H1 (cell line): Measurements from ENCODE around the gene SKIC8.

Experiments used
- CBX8 ChIP-seq: fragments of 300-800, 300-1000 bp; sonication (generic); IDR thresholded peaks from 2 replicates; pipeline ENCODE4 v1.7.1; 2016; ENCODE audit warnings: low read depth, low read length, borderline replicate concordance
- CEBPB ChIP-seq: IDR thresholded peaks from 2 replicates; pipeline ENCODE4 v1.6.1; 2012; ENCODE audit warnings: low read depth, low read length
- EGR1 ChIP-seq: IDR thresholded peaks from 2 replicates; pipeline ENCODE4 v1.6.1; 2011; ENCODE audit warnings: low read depth, low read length, borderline replicate concordance
- EP300 ChIP-seq, 2 experiments: IDR thresholded peaks; 1 replicate in 1 of 2; 2 replicates in 1 of 2; pipeline ENCODE4 v1.6.1; 2011 to 2012; ENCODE audit warnings: low read depth in 2 of 2, low read length in 2 of 2, mild to moderate bottlenecking in 2 of 2, borderline replicate concordance in 1 of 2, inconsistent platforms in 1 of 2, moderate library complexity in 1 of 2
- JUN ChIP-seq: IDR thresholded peaks from 2 replicates; pipeline ENCODE4 v1.6.1; 2011; ENCODE audit warnings: low read depth, mild to moderate bottlenecking, improper control_type of control experiment, low read length
- POLR2A ChIP-seq, 2 experiments: IDR thresholded peaks; 1 replicate in 1 of 2; 2 replicates in 1 of 2; pipeline ENCODE4 v1.6.1; 2011; ENCODE audit warnings: low read depth in 2 of 2, low read length in 2 of 2, mild to moderate bottlenecking in 2 of 2; ENCODE audit errors: control extremely low read depth in 1 of 2
- RAD21 ChIP-seq, 2 experiments: IDR thresholded peaks in 1 of 2; conservative IDR thresholded peaks in 1 of 2; 2 replicates each; pipeline ENCODE4 v1.6.1; 2011; ENCODE audit warnings: low read depth in 2 of 2, low read length in 2 of 2, improper control_type of control experiment in 1 of 2, inconsistent platforms in 1 of 2, mild to moderate bottlenecking in 1 of 2, moderate library complexity in 1 of 2
- SP1 ChIP-seq: IDR thresholded peaks from 2 replicates; pipeline ENCODE4 v1.6.1; 2011; ENCODE audit warnings: low read depth, low read length
- SRF ChIP-seq: IDR thresholded peaks from 2 replicates; pipeline ENCODE4 v1.6.1; 2011; ENCODE audit warnings: mild to moderate bottlenecking, low read depth, low read length, moderate library complexity
- TBP ChIP-seq: IDR thresholded peaks from 2 replicates; pipeline ENCODE4 v1.6.1; 2011; ENCODE audit warnings: low read depth, low read length, improper control_type of control experiment
- TEAD4 ChIP-seq: IDR thresholded peaks from 2 replicates; pipeline ENCODE4 v1.6.1; 2012; ENCODE audit warnings: low read depth, low read length, inconsistent platforms, mixed read lengths
- ZNF274 ChIP-seq: IDR thresholded peaks from 2 replicates; pipeline ENCODE4 v1.7.0; 2012; ENCODE audit warnings: low read length, borderline replicate concordance; ENCODE audit errors: extremely low read depth
- TF ChIP-seq, protein P1 (sequence below), 3 experiments: IDR thresholded peaks; 1 replicate in 2 of 3; 2 replicates in 1 of 3; pipeline versions ENCODE4 v1.5.1 to v1.6.1; 2011; ENCODE audit warnings: low read length in 3 of 3, mild to moderate bottlenecking in 3 of 3, inconsistent platforms in 2 of 3, low read depth in 1 of 3, moderate library complexity in 1 of 3; ENCODE audit not compliant: insufficient read depth in 1 of 3; ENCODE audit errors: control extremely low read depth in 1 of 3
- TF ChIP-seq, protein P2 (sequence below): IDR thresholded peaks from 2 replicates; pipeline ENCODE4 v1.6.1; 2012; ENCODE audit warnings: inconsistent platforms

DNA sequence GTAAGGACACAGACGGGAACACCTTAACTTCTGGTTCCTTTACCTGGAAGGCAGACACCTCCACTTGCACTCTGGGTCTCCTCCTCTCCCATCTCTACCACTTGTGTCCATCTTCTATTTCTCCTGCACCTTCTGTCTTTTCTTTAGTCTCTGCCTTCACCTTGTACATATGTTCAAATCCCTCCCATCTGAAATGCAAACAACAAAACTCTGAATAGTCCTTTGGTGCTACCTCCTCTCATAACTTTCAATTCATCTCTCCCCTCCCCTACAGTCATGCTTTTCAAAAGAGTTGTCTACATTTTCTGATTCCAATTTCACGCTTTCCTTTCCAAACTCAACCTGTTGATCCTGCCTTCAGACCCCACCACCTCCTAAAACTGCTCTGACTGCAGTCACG, 35.4 kb upstream of the SKIC8 start:
- TF ChIP-seq SP1, result no peak
- no peak for TF ChIP-seq TEAD4
- TF ChIP-seq, protein P1, sequence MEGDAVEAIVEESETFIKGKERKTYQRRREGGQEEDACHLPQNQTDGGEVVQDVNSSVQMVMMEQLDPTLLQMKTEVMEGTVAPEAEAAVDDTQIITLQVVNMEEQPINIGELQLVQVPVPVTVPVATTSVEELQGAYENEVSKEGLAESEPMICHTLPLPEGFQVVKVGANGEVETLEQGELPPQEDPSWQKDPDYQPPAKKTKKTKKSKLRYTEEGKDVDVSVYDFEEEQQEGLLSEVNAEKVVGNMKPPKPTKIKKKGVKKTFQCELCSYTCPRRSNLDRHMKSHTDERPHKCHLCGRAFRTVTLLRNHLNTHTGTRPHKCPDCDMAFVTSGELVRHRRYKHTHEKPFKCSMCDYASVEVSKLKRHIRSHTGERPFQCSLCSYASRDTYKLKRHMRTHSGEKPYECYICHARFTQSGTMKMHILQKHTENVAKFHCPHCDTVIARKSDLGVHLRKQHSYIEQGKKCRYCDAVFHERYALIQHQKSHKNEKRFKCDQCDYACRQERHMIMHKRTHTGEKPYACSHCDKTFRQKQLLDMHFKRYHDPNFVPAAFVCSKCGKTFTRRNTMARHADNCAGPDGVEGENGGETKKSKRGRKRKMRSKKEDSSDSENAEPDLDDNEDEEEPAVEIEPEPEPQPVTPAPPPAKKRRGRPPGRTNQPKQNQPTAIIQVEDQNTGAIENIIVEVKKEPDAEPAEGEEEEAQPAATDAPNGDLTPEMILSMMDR (IDR thresholded peaks at IDR 0.05; ENCODE audit: control extremely low read depth in 1 of 3, insufficient read depth in 1 of 3, low read depth in 1 of 3, low read length in 3 of 3), result no peak
- no peak for TF ChIP-seq CBX8
- TF ChIP-seq, protein P2, sequence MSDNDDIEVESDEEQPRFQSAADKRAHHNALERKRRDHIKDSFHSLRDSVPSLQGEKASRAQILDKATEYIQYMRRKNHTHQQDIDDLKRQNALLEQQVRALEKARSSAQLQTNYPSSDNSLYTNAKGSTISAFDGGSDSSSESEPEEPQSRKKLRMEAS, result no peak
- no peak for TF ChIP-seq CEBPB
- no peak for TF ChIP-seq EP300 (IDR thresholded peaks at IDR 0.05; ENCODE audit: borderline replicate concordance in 1 of 2, low read depth in 2 of 2, low read length in 2 of 2)
- TF ChIP-seq RAD21 (IDR thresholded peaks at IDR 0.05 in 1 of 2, conservative IDR thresholded peaks at IDR 0.05 in 1 of 2; ENCODE audit: low read depth in 2 of 2, low read length in 2 of 2), result no peak
- no peak for TF ChIP-seq JUN
- no peak for TF ChIP-seq POLR2A (IDR thresholded peaks at IDR 0.05; ENCODE audit: control extremely low read depth in 1 of 2, low read depth in 2 of 2, low read length in 2 of 2)
- TF ChIP-seq SRF, result no peak
- no peak for TF ChIP-seq EGR1
- no peak for TF ChIP-seq ZNF274
- no peak for TF ChIP-seq TBP
